ENCODE data around the gene TYW1B.
"Not testable (repeated sequence)": the region's sequence is repeated elsewhere in the genome, so short reads cannot be mapped to it uniquely, and the experiment has no call there.

The TYW1B gene

GRCh38 chr7:72751378-72751777 lies 76.6 kb downstream of the TYW1B start:
- DNase-seq = no peak

DNA sequence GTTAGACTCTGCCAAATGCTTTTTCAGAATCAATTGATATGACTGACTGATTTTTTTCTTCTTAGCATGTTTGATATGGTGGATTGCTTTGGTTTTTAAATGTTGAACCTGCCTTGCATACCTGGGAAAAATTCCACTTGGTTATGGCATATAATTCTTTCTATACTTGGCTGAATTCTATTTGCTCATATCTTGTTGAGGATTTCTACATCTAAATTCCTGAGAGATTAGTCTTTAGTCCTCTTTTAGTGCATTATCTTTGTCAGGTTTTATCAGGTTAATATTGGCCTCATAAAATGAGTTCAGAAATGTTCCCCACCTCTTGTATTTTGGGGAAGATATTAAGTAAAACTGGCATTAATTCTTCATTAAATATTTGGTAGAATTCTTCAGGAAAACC lies 79.4 kb downstream of the TYW1B start:
- not testable (repeated sequence) for DNase-seq

DNA sequence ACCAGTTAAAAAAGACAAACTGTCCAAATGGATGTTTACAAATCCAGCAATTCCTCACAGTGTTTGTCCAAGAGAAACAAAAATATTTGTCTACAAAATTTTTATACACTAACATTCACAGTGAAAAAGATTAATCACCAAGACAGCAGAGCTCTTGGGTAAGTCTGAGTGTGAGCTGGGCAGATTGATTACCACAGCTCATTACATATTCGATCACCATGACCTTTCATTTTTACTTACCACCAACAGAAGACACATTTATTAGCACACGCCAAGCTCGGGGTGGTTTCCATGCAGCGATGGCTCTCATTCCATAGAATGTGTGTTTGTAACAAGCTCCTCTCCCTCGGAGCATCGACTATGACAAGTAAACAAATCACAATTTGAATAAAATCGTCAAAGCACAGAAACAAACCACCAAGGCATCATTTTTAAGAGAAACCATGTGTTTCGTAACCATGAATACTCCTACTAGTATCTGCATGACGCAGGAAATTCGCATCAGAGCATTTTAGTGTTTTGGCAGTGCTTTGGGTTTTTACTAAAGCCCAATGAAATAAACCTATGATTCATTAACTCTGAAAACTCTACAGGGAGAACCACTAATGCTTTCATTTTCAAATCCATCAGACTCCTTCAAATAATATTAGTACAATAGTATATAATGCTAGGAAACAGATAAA lies 83.6 kb downstream of the TYW1B start:
- DNase-seq = not testable (repeated sequence)

DNA sequence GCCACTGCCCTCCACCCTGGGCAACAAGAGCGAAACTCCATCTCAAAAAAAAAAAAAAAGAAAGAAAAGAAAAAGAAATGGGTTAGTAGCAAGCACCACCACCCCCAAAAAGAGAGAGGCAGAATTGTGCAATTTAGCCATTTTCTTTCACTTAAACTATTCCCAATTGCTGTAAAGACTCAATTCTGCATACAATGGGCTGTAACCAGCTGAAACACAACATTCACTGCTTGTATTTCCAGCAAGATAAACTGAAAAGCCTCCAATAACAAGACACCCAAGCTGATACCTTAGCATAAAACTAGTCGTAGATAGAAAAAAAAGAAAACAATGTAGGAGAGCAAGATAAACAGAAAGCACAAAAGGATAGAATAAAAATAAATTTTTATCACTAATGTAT lies 84.2 kb downstream of the TYW1B start:
- not testable (repeated sequence) for DNase-seq

DNA sequence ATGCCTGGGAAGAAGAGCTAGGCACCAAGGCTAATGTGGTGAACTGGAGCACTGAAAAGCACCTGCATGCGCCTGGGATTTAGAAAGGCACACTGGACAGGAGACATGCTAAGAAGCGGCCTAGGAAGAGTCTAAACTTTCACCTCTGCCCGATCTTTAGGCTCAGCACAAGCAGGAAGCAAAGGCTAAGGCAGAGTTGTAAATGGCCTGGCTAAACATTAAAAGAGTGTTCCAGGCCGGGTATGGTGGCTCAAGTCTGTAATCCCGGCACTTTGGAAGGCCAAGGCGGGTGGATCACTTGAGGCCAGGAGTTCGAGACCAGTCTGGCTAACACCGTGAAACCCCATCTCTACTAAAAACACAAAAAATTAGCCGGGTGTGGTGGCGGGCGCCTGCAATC lies 88.3 kb downstream of the TYW1B start:
- not testable (repeated sequence) for DNase-seq

GRCh38 chr7:72735855-72736254 lies 92.1 kb downstream of the TYW1B start:
- DNase-seq = not testable (repeated sequence)

DNA sequence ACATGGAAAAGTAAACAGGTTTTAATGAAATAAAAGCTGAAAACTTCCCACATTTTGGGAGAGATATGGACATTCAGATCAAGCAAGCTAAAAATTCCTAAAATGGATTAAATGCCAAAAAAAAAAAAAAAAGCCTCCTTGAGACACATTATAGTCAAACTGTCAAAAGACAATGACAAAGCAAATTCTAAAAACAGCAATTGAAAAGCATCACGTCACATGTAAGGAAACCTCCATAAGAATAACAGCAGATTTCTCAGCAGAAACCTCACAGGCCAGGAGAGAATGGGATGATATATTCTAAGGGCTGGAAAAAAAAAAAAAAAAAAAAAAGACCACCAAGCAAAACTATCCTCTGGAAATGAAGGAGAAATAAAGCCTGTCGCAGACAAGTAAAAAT lies 97.2 kb downstream of the TYW1B start:
- DNase-seq = not testable (repeated sequence)

- DNase-seq = not testable (repeated sequence)
These were observed 97.6 kb downstream of the TYW1B start for GRCh38 chr7:72730384-72730783.

GRCh38 chr7:72729130-72729529 lies 98.9 kb downstream of the TYW1B start:
- DNase-seq = not testable (repeated sequence)

GRCh38 chr7:72722694-72723093 lies 105.3 kb downstream of the TYW1B start:
- not testable (repeated sequence) for DNase-seq

GRCh38 chr7:72720890-72721289 lies 107.1 kb downstream of the TYW1B start:
- DNase-seq = not testable (repeated sequence)

DNA sequence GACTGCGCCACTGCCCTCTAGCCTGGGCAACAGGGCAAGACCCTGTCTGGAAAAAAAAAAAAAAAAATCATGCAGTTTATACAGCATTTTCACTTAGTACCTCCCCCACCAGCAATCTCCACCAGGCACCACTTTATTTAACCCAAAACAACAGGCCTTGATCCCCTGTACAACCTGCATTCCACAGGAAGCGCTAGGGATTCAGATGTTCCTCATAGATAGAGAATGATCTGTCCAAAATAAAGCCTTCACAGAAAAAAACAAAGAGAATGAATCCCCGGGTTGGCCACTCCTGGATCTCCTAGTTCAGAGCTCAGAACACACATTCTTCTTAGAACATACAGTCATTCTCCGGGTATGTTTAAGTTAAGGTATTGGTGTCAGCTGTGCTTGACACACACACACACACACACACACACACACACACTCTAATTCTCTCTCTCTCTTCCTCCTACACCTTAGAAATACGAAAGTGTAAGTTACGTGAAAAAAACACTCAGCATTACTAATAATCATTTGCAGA lies 110.7 kb downstream of the TYW1B start:
- not testable (repeated sequence) for DNase-seq

GRCh38 chr7:72711927-72712326 lies 116.1 kb downstream of the TYW1B start:
- not testable (repeated sequence) for DNase-seq

GRCh38 chr7:72710983-72711382 lies 117.0 kb downstream of the TYW1B start:
- DNase-seq = no peak

DNA sequence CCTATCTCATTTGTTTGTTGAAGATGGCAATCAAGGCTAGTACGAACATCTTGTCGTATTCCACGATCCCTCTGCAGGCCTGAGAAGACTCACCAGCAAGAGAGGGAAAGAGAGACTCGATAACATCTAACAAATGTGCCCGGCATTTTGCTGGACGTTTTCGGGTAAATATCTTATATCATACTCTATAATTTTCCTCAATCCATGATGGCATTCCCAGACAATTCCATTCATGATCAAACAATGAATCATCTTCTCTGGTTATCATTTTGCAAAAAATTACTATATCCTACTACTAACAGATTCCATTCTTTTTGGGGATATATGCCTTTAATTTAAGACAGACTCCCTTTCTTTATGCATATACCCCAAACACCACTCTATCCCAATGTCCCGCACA lies 118.1 kb downstream of the TYW1B start:
- DNase-seq = no peak

- not testable (repeated sequence) for DNase-seq
These were observed 119.5 kb downstream of the TYW1B start for GRCh38 chr7:72708371-72709050.

DNA sequence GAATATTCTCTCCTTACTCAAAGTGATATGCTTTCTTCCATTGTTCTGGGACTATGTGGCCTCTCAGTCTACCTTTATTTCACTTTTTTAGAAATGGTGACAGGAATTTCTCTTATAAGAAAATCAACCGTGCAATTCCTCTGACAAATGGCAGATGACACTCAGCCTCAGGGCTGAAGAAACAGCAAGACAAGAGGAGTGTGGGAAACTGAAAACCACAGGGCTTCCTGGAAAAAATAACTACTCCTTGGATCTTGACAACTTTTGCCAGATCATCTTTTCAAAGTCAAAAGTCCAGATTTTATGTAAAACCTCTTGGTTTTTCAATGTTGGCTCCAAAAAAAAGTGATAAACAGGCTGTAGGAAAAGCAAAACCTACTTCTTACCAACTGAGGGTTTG lies 121.5 kb downstream of the TYW1B start:
- DNase-seq = no peak

GRCh38 chr7:72705693-72706092 lies 122.3 kb downstream of the TYW1B start:
- DNase-seq = not testable (repeated sequence)

- no peak for DNase-seq
These were observed 123.1 kb downstream of the TYW1B start for GRCh38 chr7:72704894-72705293.

DNA sequence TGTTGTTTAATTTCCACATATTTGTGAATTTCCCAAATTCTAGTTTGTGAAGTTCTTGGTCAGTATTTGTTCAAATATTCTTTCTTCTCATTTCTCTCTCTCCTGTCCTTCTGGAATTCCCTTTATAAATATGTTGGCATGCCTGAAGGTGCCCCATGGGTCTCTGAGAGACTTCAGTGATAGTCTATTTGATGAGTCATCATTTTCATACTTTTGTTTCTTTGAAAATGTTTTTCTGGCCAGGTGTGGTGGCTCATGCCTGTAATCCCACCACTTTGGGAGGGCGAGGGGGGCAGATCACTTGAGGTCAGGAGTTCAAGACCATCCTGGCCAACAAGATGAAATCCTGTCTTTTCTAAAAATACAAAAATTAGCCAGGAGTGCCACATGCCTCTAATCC lies 127.5 kb downstream of the TYW1B start:
- DNase-seq = not testable (repeated sequence)

DNA sequence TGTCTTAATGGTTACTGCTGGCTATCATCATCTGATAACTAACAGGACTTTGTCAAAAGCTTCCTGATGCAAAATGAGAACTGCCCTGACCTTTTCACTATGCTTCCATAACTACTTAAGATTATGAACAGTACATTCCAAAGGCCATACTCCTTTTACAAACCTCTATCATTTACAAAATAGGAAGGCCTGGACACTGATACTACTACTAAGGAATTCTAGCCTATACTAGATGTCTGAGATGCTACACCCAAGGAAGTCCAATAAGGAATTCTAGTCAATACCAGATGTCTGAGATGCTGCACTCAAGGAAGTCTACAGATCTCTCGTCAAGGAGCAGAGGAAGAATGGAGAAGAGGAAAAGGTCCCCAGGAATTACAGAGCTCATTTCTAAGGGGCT lies 130.9 kb downstream of the TYW1B start:
- not testable (repeated sequence) for DNase-seq

- not testable (repeated sequence) for DNase-seq
These were observed 131.4 kb downstream of the TYW1B start for GRCh38 chr7:72696643-72697042.

- DNase-seq = not testable (repeated sequence)
These were observed 132.5 kb downstream of the TYW1B start for GRCh38 chr7:72695482-72695881.

- not testable (repeated sequence) for DNase-seq
These were observed 136.6 kb downstream of the TYW1B start for GRCh38 chr7:72691442-72691841.
